Measurements from ENCODE around the gene SPOCK1. TPM values are rescaled to one million over a fixed set of nuclear protein-coding genes. Genes with fewer than 3 reads are reported as not detected.

Gene SPOCK1
- total RNA-seq, 2 experiments from 2014 or later, result not detected

- intact Hi-C loops (cut with micrococcal nuclease), result no loop called here
- CTCF ChIA-PET, result no interaction called here
- H3K4me3 Mint-ChIP-seq, result no peak overlapping the region
- POLR2A ChIA-PET, result no interaction called here
- H3K4me1 Mint-ChIP-seq (ENCODE audit: low read depth), result no peaks in the 10 kb centered on the region
- peaks cover 2% of the 10 kb centered on the region for H3K27me3 Mint-ChIP-seq
- H3K36me3 Mint-ChIP-seq, result no peaks in the 10 kb centered on the region
- H3K27ac Mint-ChIP-seq, result no peak overlapping the region
- H3K9me3 Mint-ChIP-seq, result no peaks in the 10 kb centered on the region
- DNase-seq, result no peak
These were observed 309.1 kb downstream of the SPOCK1 start for GRCh38 chr5:137190031-137190430.

- H3K27me3 Mint-ChIP-seq, result peaks cover 2% of the 10 kb centered on the region
- no peak overlapping the region for H3K27ac Mint-ChIP-seq
- no peak overlapping the region for H3K4me3 Mint-ChIP-seq
- intact Hi-C loops (cut with micrococcal nuclease), result no loop called here
- H3K36me3 Mint-ChIP-seq, result no peaks in the 10 kb centered on the region
- no peaks in the 10 kb centered on the region for H3K4me1 Mint-ChIP-seq (ENCODE audit: low read depth)
- ChIA-PET CTCF (no interaction called here), POLR2A (no interaction called here)
- H3K9me3 Mint-ChIP-seq, result no peaks in the 10 kb centered on the region
- no peak for DNase-seq
These were observed 310.6 kb downstream of the SPOCK1 start for GRCh38 chr5:137188566-137188965.

- intact Hi-C loops (cut with micrococcal nuclease), result no loop called here
- Mint-ChIP-seq H3K4me3 (no peak overlapping the region), H3K4me1 (ENCODE audit: low read depth) (no peaks in the 10 kb centered on the region), H3K27ac (no peak overlapping the region), H3K27me3 (peaks cover 2% of the 10 kb centered on the region), H3K36me3 (no peaks in the 10 kb centered on the region), H3K9me3 (no peaks in the 10 kb centered on the region)
- DNase-seq, result no peak
- CTCF ChIA-PET, result no interaction called here
- POLR2A ChIA-PET, result no interaction called here
These were observed 312.2 kb downstream of the SPOCK1 start for GRCh38 chr5:137186759-137187461.

GRCh38 chr5:137185193-137185592 lies 313.9 kb downstream of the SPOCK1 start:
- intact Hi-C loops (cut with micrococcal nuclease), result no loop called here
- Mint-ChIP-seq H3K27me3 (peaks cover 2% of the 10 kb centered on the region), H3K27ac (no peak overlapping the region), H3K9me3 (no peaks in the 10 kb centered on the region), H3K4me1 (ENCODE audit: low read depth) (no peaks in the 10 kb centered on the region), H3K4me3 (no peak overlapping the region), H3K36me3 (no peaks in the 10 kb centered on the region)
- no peak for DNase-seq
- ChIA-PET POLR2A (no interaction called here), CTCF (no interaction called here)

- Mint-ChIP-seq H3K4me3 (no peak overlapping the region), H3K36me3 (no peaks in the 10 kb centered on the region), H3K4me1 (ENCODE audit: low read depth) (no peaks in the 10 kb centered on the region), H3K27ac (no peak overlapping the region), H3K27me3 (peaks cover 2% of the 10 kb centered on the region), H3K9me3 (no peaks in the 10 kb centered on the region)
- DNase-seq, result no peak
- intact Hi-C loops (cut with micrococcal nuclease), result no loop called here
- POLR2A ChIA-PET, result no interaction called here
- CTCF ChIA-PET, result no interaction called here
These were observed 314.4 kb downstream of the SPOCK1 start for GRCh38 chr5:137184734-137185133.

GRCh38 chr5:137182576-137182975 lies 316.6 kb downstream of the SPOCK1 start:
- no peak overlapping the region for H3K4me3 Mint-ChIP-seq
- ChIA-PET POLR2A (no interaction called here), CTCF (no interaction called here)
- H3K27ac Mint-ChIP-seq, result no peak overlapping the region
- DNase-seq, result no peak
- intact Hi-C loops (cut with micrococcal nuclease), result no loop called here
- H3K9me3 Mint-ChIP-seq, result no peaks in the 10 kb centered on the region
- H3K36me3 Mint-ChIP-seq, result no peaks in the 10 kb centered on the region
- H3K27me3 Mint-ChIP-seq, result peaks cover 2% of the 10 kb centered on the region
- H3K4me1 Mint-ChIP-seq (ENCODE audit: low read depth), result no peaks in the 10 kb centered on the region

- Mint-ChIP-seq H3K36me3 (no peaks in the 10 kb centered on the region), H3K4me3 (no peak overlapping the region), H3K9me3 (no peaks in the 10 kb centered on the region), H3K27ac (no peak overlapping the region), H3K4me1 (ENCODE audit: low read depth) (no peaks in the 10 kb centered on the region), H3K27me3 (peaks cover under 1% of the 10 kb centered on the region)
- DNase-seq, result no peak
- ChIA-PET CTCF (no interaction called here), POLR2A (no interaction called here)
- intact Hi-C loops (cut with micrococcal nuclease), result no loop called here
These were observed 317.5 kb downstream of the SPOCK1 start for GRCh38 chr5:137181667-137182066.

- H3K4me3 Mint-ChIP-seq, result no peak overlapping the region
- H3K9me3 Mint-ChIP-seq, result no peaks in the 10 kb centered on the region
- no peak for DNase-seq
- intact Hi-C loops (cut with micrococcal nuclease), result no loop called here
- ChIA-PET CTCF (no interaction called here), POLR2A (no interaction called here)
- H3K4me1 Mint-ChIP-seq (ENCODE audit: low read depth), result no peaks in the 10 kb centered on the region
- H3K27ac Mint-ChIP-seq, result no peak overlapping the region
- peaks cover 2% of the 10 kb centered on the region for H3K27me3 Mint-ChIP-seq
- no peaks in the 10 kb centered on the region for H3K36me3 Mint-ChIP-seq
These were observed 319.9 kb downstream of the SPOCK1 start for GRCh38 chr5:137179203-137179602.

- peaks cover 2% of the 10 kb centered on the region for H3K27me3 Mint-ChIP-seq
- H3K4me1 Mint-ChIP-seq (ENCODE audit: low read depth), result no peaks in the 10 kb centered on the region
- H3K4me3 Mint-ChIP-seq, result no peak overlapping the region
- ChIA-PET CTCF (no interaction called here), POLR2A (no interaction called here)
- no peak for DNase-seq
- H3K36me3 Mint-ChIP-seq, result no peaks in the 10 kb centered on the region
- no peaks in the 10 kb centered on the region for H3K9me3 Mint-ChIP-seq
- H3K27ac Mint-ChIP-seq, result no peak overlapping the region
- intact Hi-C loops (cut with micrococcal nuclease), result no loop called here
These were observed 322.5 kb downstream of the SPOCK1 start for GRCh38 chr5:137176609-137177008.

GRCh38 chr5:137176126-137176525 lies 323.0 kb downstream of the SPOCK1 start:
- Mint-ChIP-seq H3K4me3 (no peak overlapping the region), H3K36me3 (no peaks in the 10 kb centered on the region), H3K27me3 (peaks cover 2% of the 10 kb centered on the region), H3K27ac (no peak overlapping the region), H3K9me3 (no peaks in the 10 kb centered on the region), H3K4me1 (ENCODE audit: low read depth) (no peaks in the 10 kb centered on the region)
- no peak for DNase-seq
- POLR2A ChIA-PET, result no interaction called here
- CTCF ChIA-PET, result no interaction called here
- intact Hi-C loops (cut with micrococcal nuclease), result no loop called here

GRCh38 chr5:137174196-137174595 lies 324.9 kb downstream of the SPOCK1 start:
- H3K4me3 Mint-ChIP-seq, result no peak overlapping the region
- no peak overlapping the region for H3K27ac Mint-ChIP-seq
- intact Hi-C loops (cut with micrococcal nuclease), result no loop called here
- H3K27me3 Mint-ChIP-seq, result peaks cover 2% of the 10 kb centered on the region
- H3K36me3 Mint-ChIP-seq, result no peaks in the 10 kb centered on the region
- no peak for DNase-seq
- H3K9me3 Mint-ChIP-seq, result no peaks in the 10 kb centered on the region
- H3K4me1 Mint-ChIP-seq (ENCODE audit: low read depth), result no peaks in the 10 kb centered on the region
- POLR2A ChIA-PET, result no interaction called here
- CTCF ChIA-PET, result no interaction called here

- Mint-ChIP-seq H3K27ac (no peak overlapping the region), H3K36me3 (no peaks in the 10 kb centered on the region), H3K9me3 (no peaks in the 10 kb centered on the region), H3K4me1 (ENCODE audit: low read depth) (no peaks in the 10 kb centered on the region), H3K27me3 (peaks cover 2% of the 10 kb centered on the region), H3K4me3 (no peak overlapping the region)
- intact Hi-C loops (cut with micrococcal nuclease), result no loop called here
- CTCF ChIA-PET, result no interaction called here
- no peak for DNase-seq
- POLR2A ChIA-PET, result no interaction called here
These were observed 326.9 kb downstream of the SPOCK1 start for GRCh38 chr5:137172258-137172657.

- CTCF ChIA-PET, result no interaction called here
- Mint-ChIP-seq H3K27me3 (no peaks in the 10 kb centered on the region), H3K4me3 (no peak overlapping the region), H3K27ac (no peak overlapping the region), H3K36me3 (no peaks in the 10 kb centered on the region), H3K4me1 (ENCODE audit: low read depth) (no peaks in the 10 kb centered on the region), H3K9me3 (no peaks in the 10 kb centered on the region)
- intact Hi-C loops (cut with micrococcal nuclease), result no loop called here
- POLR2A ChIA-PET, result no interaction called here
- DNase-seq, result no peak
These were observed 331.9 kb downstream of the SPOCK1 start for GRCh38 chr5:137167187-137167586.

GRCh38 chr5:137164961-137165360 lies 334.2 kb downstream of the SPOCK1 start:
- Mint-ChIP-seq H3K27ac (no peak overlapping the region), H3K4me3 (no peak overlapping the region), H3K27me3 (no peaks in the 10 kb centered on the region), H3K36me3 (no peaks in the 10 kb centered on the region), H3K4me1 (ENCODE audit: low read depth) (no peaks in the 10 kb centered on the region), H3K9me3 (peaks cover 2% of the 10 kb centered on the region)
- POLR2A ChIA-PET, result no interaction called here
- intact Hi-C loops (cut with micrococcal nuclease), result no loop called here
- CTCF ChIA-PET, result no interaction called here
- no peak for DNase-seq

Data from activated CD4-positive, alpha-beta memory T cell treated with anti-CD3 and anti-CD28 coated beads for 36 hours (primary cell).